Measurements from ENCODE around the gene EFEMP1.

EFEMP1 gene, protein sequence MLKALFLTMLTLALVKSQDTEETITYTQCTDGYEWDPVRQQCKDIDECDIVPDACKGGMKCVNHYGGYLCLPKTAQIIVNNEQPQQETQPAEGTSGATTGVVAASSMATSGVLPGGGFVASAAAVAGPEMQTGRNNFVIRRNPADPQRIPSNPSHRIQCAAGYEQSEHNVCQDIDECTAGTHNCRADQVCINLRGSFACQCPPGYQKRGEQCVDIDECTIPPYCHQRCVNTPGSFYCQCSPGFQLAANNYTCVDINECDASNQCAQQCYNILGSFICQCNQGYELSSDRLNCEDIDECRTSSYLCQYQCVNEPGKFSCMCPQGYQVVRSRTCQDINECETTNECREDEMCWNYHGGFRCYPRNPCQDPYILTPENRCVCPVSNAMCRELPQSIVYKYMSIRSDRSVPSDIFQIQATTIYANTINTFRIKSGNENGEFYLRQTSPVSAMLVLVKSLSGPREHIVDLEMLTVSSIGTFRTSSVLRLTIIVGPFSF

DNA sequence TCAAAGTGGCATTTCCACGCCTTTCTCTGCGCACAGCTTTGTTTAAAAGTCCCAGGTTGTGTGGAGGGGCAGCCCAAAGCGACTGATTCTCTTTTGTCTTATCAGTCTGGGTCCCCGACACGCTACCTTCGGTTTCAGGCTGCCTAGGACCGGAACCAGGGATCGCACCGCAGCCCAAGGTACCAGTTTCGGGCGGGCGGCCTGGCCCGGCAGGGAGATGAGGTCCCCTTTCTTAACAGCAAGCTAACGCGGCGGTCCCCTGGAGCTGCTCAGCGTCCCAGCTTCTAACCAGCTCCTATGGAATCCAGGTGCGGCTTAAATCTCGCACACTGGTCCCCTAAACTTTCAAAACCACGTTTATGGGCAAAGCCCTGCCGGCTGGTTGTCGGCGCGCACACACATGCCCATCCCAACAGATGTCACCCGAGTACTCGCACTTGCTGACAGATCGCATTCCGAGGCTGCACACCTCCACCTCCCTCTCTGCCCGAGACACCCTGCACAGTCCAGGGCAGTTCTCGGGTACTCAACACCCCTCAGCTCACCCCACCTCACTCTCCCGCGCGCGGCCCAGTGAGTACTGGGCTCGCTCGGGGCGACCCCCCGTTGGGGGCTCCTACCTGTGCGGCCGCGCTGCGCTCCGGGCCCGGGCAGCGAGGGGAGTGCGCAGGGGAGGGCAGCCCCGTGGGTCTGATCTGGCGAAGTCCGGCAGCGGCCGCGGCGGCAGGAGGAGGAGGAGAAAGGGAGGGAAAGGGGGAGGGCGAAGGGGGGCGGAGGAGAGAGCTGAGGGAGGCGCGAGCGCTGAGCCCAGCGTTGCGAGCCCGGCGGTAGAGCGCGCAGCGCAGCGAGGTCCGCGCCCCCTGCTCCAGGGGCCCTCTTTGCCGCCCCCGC lies at the start of gene EFEMP1:
Gene EFEMP1, minus strand, starts transcription at position 692 of the 891 bp plus-strand sequence. CDS start 1,342 bp downstream, outside the sequence.
- DNase-seq: peak; percentile 31

DNA sequence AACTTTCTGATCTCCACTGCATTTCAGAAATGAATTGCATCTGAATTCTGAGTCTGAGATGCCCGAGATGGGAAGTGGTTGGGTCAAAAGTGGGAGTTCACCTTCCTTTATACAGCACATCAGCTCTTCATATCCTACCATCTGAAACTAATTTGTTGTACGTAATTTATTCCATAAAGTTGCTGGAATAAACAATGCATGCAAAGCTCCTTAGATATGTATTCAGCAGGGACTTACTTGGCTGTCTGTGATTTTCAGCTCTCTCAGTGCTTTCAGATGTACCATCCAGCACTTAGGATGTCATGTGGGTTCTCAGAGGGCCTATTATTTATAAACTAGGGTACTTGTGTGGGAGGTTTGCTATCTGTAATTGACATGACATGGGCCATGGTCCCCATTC lies 46.9 kb upstream of the EFEMP1 start:
- no peak for DNase-seq

DNA sequence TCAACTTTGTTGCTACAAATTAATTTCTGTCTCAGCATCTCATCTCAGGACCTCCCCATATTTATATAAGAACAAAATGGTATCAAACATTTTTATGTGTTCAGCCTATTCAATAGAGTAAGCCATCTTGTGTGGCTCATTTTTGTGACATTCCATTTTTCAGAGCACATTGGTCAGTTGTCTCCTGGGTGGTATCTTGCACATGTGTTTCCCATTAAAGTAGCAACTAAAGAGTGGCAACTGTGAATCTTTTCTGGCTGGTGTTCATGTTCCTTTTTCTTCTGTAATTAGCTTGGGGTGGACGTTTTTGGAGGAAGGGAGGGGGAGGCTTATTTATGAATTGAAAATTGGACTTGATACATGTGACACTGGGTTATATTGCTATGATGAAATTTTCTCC lies 45.4 kb upstream of the EFEMP1 start:
- DNase-seq: no peak

DNA sequence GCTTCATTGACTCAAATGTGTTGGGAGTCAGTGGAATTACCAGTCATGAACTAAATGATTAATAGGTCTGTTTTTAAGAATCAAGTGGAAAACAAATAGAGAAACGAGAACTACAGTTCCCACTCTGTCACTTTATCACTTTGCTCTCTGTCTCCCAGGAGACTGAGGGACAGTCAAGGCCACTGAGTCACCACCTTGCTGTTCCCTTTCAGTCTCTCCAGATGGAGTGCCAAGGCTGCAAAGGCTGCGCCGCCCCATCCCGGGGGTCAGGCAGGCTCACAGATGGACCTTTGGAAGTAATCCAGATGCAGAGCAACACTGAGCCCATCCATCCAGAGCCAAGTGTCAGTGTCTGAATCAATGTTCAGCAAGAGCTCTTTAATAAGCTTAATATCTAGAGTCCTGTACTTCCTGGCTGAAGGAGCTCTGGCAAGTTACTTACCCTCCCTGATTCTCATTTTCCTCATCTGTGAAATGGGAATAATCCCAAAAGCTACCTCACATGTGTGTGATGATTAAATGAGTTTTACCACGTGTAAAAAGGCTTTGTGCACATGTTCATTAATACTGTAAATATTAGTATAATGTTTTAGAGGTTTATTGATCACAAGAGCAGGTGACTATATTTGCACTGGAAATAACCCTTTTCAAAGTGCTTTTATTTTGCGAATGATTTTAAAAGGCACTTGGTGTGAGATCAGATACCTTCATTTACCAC lies 43.0 kb upstream of the EFEMP1 start:
- no peak for DNase-seq

DNA sequence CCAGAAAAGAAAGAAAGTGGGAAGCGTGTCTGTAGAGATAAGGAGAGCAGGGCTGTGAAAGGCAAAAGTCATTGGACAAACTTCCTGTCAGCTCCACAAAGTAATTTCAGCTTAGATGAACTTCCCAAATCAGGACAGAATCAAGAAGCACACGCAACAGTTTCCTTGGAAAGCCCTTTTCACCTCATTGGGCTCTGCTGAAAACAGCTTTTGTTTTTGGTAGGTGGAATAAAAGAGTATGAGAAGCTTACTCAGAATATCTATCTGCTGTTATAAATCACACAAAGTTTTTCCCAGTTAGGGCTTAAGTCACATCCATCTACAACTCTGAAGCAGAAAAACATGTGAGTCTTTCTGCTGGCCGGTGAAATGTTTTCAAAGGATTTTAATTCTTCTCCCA lies 42.4 kb upstream of the EFEMP1 start:
- no peak for DNase-seq

DNA sequence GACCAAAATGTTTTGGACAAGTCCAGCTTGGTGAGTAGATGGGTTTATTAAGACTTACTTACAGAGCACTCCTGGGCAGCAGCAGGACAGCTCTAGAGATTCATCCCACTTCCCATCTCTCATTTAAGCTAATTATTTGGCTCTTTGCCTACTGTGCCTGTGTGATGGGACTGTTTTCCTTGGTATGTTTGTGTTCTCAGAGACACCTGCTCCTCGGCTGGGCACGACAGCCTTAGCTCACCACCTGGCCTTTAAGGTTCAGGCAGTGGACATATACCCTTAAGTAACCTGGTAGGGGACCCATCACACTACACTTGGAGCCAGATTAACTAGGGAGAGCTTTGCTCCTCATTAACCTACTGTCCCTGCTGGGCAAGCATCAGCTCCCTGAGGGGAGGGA lies 41.7 kb upstream of the EFEMP1 start:
- DNase-seq: no peak

DNA sequence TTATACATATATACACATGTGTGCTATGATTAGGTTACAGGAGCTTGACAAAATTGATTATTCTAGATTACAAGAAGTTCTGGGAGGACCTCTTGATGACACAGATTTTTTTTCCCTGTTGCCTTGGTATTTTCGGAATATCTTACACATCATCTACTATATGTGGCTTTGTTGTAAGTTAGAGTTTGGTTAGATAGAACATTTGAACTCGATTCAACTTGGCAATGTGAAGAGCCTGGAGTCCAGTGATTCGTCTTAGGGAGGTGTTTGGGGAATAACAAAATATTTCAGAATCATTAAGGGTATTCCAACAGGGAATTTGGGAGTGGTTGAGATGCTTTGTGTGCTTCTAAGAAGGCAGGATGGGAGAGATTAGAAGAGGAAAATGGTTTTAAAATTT lies 39.3 kb upstream of the EFEMP1 start:
- no peak for DNase-seq

DNA sequence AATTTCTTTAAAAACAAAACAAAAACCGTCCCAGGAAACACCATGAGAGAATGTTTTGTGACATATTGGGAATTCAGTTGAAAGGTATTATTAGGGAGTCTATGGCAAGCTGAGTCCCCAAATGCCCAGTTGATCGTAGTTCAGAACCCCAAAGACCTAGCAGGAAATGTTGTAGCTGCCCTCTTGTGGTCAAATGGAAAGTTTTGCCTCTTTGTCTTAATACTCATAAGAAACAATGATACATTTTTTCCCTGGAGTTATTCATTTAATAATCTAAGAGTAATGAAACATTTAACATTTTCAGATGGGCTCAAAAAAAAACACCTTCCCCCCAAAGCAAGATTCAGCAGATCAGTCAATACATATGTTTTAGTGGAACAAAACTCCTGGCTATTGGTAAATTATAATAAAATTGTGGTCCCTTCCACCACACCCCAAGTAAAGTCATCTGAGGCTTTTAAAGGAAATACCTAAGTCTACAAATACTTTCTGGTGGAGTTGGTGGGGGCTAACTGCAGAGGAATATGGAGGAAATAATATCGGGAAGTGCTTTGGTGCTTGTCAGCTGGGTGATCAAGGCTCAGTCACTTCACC lies 37.8 kb upstream of the EFEMP1 start:
- DNase-seq: peak; percentile 19

DNA sequence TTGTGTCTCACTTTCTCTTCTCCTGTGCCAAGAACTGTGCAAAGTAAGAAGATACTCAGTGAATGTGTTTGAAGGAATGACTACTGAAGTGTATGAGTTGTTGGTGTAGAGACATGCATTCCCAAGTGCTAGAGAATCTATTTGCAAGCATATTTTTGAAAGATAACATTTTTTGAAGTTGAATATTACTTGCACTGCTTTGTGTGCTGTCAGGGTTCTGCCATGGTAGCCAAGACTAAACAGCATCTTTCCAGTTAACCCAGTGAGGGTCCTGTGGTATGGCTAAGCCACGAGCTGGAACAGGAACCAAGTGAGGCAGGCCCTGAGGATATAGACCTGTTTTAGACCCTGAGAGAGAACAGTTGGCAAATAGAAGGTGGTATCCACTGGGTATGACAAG lies 35.2 kb upstream of the EFEMP1 start:
- no peak for DNase-seq

DNA sequence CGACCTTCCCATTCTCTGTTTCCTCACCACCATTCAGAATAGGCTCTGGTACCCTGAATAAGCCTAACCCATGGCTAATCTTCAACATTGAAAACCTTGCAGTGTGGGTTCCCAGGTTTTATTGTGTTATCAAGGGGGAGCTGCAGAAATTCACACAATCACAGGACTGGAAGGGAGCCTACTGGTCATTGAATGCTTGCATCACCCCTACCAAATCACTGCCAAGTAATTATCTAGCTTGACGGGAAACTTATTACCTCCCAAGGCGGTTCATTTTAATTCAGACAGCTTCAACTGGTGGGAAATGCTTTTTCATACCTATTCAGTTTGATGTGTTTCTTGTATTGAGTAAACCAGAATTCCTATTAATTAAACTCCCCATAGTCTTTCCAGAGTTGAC lies 33.6 kb upstream of the EFEMP1 start:
- no peak for DNase-seq

DNA sequence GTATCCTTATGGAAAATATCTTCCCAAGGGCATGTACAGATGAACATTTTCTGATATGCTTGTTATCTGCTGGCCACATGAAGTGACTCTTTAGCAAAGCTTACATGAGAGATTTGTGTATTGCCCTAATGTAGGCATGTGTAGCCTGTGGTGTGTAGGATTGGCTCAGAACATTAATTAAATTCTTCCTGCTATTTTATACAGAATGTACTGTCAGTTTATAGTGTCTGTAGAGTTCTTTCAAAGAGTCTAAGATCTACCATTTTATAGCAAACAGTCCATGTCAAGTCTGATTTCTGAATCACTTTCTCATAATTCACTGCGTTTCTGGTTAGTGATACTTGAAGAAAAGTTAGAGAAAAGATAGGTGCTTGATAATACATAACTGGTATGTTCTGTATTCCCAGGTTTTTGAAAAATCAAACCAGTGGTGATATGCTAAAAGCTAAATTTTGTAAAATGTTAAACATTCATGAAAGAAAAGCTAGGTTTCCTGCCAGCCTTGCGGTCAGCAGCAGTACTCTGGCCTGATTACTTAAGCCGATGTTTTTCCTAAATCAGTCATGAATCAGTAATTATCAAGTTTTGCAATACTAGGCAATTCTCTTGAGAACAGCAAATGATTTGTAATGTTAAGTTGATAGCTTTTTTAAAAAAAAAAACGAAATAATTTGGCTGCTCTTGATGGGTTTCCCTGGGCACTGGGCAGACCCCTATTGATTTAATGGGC lies 30.9 kb upstream of the EFEMP1 start:
- DNase-seq: no peak

DNA sequence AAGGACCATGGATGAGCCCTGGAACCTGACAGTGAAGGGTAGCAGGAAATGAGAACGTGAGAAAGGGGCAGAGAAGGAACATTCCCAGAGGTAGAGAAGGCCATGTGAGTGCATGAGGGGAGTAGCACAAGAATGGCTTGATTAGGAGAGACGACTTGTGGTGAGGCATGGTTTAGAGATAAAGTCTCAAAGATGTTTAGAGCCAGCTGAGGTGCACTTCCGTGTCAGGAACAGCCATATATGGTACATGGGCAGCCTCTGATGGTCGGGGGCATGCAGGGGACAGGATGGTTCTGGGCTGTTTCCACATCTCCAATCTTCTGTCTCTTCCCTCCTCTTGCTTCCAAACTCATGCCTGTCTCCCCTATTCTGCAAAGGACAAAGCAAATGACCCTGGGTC lies 28.8 kb upstream of the EFEMP1 start:
- DNase-seq: no peak

DNA sequence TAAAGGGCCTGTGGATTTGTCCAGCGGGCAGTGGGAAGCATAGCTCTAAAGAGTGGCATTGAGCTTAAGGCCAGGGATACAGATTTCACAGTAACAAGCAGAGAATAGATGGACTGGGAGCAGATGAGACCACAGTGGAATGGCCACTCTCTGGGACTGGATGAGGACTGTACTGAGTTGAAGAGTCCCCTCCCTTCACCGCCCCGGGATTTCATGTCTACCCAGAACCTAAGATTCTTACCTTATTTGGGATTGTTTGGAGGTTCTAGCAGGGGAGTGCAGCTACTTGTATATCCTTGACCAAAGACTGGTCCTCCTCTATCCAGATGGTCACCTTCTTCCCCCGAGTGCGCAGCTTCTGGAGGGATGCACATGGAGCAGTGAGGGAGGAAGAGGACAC lies 28.0 kb upstream of the EFEMP1 start:
- no peak for DNase-seq

DNA sequence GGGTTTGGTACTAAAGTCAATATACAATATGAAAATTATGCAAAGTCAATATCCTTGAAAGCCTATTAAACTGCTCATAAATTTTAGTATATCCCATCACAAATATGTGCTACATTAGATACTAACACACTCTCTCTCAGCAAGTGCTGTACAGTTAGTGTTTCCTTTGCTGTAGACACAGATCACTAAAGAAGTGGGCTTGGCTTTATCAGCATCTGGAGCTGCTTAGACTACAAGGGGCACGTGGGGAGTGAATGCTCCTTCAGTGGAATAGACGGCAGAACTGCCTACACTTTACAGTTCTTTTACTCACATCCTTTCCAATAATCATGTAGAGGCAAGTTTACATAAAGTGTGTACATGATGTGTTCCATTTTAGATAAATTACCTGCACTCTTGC lies 26.0 kb upstream of the EFEMP1 start:
- no peak for DNase-seq

DNA sequence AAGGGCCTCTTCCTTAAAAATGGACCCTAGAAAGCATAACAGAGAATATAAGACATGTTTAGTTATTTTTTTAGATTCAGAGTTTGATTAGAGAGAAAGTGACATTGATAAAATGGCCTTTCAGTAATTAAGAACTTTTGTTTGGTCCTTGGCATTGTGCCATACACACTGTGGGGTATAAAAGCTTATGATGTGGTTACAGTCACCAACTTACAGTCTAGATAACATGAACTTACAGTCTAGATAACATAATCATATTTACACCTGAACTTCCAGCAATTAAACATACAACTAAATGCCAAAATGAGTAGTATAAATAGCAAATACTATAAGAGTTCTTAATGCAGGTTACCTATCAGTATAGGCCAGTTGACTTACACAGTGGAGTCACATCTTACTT lies 25.6 kb upstream of the EFEMP1 start:
- no peak for DNase-seq

DNA sequence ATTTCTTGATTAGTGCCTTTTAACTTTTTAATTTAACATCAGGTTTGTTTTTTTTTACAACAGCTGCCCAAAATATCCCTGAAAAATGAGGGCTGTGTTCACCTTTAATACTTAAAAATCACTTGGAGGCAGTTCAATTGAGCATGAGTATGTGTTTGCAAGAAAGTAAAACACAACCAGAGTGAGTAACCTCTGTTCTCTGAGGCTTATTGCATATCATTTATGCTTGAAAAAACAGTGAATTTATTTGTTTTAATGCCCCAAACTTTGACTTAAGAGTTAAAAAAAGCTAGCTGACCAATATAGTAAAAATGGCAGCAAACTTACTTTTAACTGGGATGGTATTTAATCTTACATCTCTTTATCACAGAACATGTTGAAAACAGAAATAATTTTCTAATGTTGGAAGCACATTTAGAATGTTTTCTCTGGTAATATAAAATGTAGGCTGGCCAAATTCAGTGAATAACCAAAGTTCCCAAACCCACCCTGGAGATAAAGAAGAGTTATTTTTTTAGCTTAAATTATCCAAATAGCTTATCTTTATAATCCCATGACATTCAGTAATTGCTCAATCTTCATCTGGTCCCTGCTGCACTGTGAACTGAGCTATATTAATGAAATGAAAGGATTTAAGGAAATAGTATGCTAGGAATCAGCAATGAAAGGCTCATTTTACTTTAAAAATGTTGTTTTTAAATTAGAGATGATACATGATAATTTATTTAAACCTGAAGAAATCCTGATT lies 24.8 kb upstream of the EFEMP1 start:
- no peak for DNase-seq

DNA sequence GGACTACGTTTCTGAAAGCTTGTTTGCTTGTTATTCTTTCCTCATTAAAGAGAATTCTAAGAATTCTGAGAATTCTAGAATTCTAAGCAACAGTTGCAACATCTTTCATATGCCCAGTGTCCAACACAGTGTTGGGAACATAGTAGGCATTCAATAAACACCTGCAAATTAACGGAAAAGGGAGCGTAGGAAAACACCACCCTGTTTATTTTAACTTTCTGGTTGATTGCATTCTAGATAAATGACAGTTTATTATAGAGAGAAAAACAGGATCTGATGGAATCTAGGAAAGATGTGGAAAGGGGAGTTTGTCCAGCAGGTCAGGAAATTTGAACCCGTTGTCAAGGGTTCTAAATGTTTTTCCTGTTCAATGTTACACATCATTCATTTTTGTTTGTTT lies 24.2 kb upstream of the EFEMP1 start:
- no peak for DNase-seq

DNA sequence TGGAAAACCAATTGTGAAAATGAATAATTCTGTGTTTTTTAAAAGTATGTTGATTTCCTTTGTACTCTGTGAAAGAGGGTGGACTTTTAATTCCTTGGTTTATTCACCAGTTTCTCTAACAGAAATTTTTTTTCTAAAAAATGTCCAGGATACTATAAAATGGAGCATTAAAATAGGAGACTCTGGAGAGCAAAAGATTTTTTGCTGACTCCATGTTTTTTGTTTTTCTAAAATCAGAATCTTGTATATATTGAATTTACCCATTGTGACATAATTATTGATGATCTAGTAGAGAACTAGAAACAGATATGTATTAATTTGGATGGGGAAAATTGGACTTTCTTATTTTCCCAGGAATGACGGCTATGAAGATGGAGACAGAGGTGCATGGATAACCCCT lies 23.2 kb upstream of the EFEMP1 start:
- no peak for DNase-seq

DNA sequence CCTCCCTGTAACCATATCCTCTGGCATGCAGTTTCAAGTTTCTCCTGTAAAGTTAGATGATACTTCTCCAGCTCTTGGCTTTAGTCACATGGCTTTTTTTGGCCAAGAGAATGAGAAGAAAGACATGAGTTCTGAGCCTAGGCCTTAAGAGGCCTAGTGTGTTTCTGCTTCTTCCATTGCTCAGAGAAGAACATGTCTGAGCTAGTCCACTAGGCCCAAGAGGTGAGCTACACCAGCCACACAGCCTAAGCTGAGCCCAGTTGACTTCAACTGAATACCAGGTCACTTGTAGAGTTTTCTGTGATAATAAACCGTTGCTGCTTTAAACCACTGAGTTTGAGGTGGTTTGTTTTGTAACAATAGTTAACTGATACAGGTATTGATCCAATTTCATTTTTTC lies 19.9 kb upstream of the EFEMP1 start:
- DNase-seq: no peak

DNA sequence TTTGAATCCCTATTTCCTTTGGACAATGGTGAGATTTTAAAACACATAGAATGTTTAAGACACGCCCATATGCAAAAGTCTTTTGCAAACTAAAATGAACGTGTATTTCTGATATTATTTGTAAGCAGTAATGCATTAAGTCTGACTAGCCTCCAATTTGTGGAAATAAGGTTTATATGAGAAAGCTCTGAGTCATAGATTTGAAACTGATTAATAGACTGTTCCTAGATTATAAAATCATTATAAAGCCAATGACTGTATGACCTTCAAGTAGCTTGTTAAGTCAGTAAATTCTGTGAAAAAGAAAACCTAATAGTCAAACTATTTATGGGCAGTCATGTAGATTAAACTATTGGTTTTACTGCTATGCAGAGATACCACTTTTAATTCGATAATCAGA lies 12.8 kb upstream of the EFEMP1 start:
- DNase-seq: no peak

DNA sequence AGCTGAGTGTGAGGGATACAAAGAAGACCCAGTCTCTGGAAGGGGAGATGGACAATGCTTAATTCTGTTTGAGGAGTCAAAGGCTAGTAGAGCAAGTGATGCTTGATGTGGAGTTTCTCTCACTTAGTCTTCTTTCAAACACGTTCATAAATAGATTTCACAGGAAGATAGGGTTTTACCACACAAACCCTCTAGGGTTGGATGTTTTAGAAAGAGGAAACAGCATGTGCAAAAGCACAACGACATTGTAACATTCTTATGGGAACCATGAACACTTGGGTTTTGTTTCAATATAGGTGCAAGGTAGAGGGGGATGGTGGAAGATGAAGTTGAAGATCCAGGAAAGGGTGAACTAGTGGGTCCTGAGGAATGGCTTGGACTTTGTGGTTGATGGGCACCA lies 10.8 kb upstream of the EFEMP1 start:
- no peak for DNase-seq

DNA sequence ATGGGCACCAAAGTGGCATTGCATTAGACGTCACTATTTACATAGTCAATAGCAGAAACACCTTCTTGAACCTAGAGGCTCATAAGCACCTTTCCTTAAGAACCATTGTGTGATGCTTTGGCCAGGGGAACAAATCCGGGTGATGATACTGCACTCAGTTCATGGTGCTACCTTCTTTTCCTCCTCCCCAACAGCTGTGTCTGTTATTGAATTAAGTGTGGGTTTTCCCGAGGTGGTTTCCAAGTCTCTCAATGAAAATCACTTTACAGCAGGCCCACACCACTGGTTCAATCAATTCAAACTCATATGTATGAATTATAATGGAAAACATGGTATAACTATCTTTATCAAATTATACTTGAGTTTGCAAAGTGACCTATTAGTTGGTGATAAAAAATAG lies 9.3 kb upstream of the EFEMP1 start:
- no peak for DNase-seq

Measured in NCI-H774 (cell line).